CD4-positive, alpha-beta T cell treated with Interleukin-1 beta for 1 hour (primary cell): ENCODE measurements around the gene CNTN1.

Experiments
- DNase-seq, 2 donors: peaks; one replicate each; pipeline ENCODE4 v3.0.0-alpha.2; 2020 to 2022

CNTN1 gene

GRCh38 chr12:40986001-40986400 lies 293.8 kb downstream of the CNTN1 start:
- no peak for DNase-seq

- DNase-seq, result no peak
Measured at GRCh38 chr12:40988355-40988754, 296.1 kb downstream of the CNTN1 start.

- DNase-seq, result no peak
Measured at GRCh38 chr12:40988824-40989223, 296.6 kb downstream of the CNTN1 start.

GRCh38 chr12:40989785-40990184 lies 297.5 kb downstream of the CNTN1 start:
- DNase-seq, result no peak

- DNase-seq, result no peak
Measured at GRCh38 chr12:40992158-40992557, 299.9 kb downstream of the CNTN1 start.

- no peak for DNase-seq
Measured at GRCh38 chr12:40992674-40993073, 300.4 kb downstream of the CNTN1 start.

- no peak for DNase-seq
Measured at GRCh38 chr12:40993158-40993557, 300.9 kb downstream of the CNTN1 start.

- DNase-seq, result no peak
Measured at GRCh38 chr12:40996091-40996490, 303.9 kb downstream of the CNTN1 start.

- no peak for DNase-seq
Measured at GRCh38 chr12:40999210-40999609, 307.0 kb downstream of the CNTN1 start.

GRCh38 chr12:41008472-41008871 lies 316.2 kb downstream of the CNTN1 start:
- no peak for DNase-seq

- DNase-seq, result no peak
Measured at GRCh38 chr12:41011939-41012338, 319.7 kb downstream of the CNTN1 start.

- DNase-seq, result no peak
Measured at GRCh38 chr12:41013881-41014642, 321.8 kb downstream of the CNTN1 start.

- DNase-seq, result no peak
Measured at GRCh38 chr12:41014643-41015020, 322.4 kb downstream of the CNTN1 start.

GRCh38 chr12:41018010-41018409 lies 325.8 kb downstream of the CNTN1 start:
- no peak for DNase-seq

GRCh38 chr12:41019461-41019860 lies 327.2 kb downstream of the CNTN1 start:
- no peak for DNase-seq

- DNase-seq, result no peak
Measured at GRCh38 chr12:41023836-41024235, 331.6 kb downstream of the CNTN1 start.

- DNase-seq, result no peak
Measured at GRCh38 chr12:41026151-41026550, 333.9 kb downstream of the CNTN1 start.

- DNase-seq, result no peak
Measured at GRCh38 chr12:41032386-41032785, 340.1 kb downstream of the CNTN1 start.

- no peak for DNase-seq
Measured at GRCh38 chr12:41034686-41035085, 342.4 kb downstream of the CNTN1 start.

- no peak for DNase-seq
Measured at GRCh38 chr12:41039461-41039860, 347.2 kb downstream of the CNTN1 start.

GRCh38 chr12:41045509-41045908 lies 353.3 kb downstream of the CNTN1 start:
- DNase-seq, result no peak

GRCh38 chr12:41049033-41049432 lies 356.8 kb downstream of the CNTN1 start:
- DNase-seq, result no peak

GRCh38 chr12:41051954-41052353 lies 359.7 kb downstream of the CNTN1 start:
- no peak for DNase-seq

- no peak for DNase-seq
Measured at GRCh38 chr12:41052441-41052840, 360.2 kb downstream of the CNTN1 start.

GRCh38 chr12:41053046-41053445 lies 360.8 kb downstream of the CNTN1 start:
- no peak for DNase-seq
